ENCODE measurements around the gene GRK3. TPM values are rescaled to one million over a fixed set of nuclear protein-coding genes. Genes with fewer than 3 reads are reported as not detected.
"Not testable (repeated sequence)": the region's sequence is repeated elsewhere in the genome, so short reads cannot be mapped to it uniquely, and the experiment has no call there.

The GRK3 gene
- total and polyA plus RNA-seq, 12 donors = 0.97 to 9.0 (median 5.2) TPM

DNA sequence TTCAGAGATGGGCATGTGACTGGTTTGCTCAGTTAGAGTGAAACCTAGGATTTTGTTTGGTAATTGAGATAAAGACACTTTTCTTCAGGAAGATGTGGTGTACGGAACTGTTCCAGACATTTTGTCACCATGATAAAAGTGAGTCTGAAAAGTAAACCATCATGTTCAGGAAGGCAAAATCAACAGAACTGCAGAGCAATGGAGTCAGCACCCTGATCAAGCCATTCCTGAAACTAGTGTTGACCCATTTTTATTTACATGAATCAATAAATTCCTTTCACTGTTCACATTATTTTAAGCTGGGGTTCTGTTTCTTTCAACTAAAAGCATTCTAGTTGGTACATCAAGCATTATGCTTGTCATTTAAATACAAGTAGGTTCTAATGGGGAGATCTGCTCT is 35.4 kb upstream of the GRK3 start:
- not testable (repeated sequence) for H3K4me3 ChIP-seq, H3K4me1 ChIP-seq, DNase-seq, ATAC-seq, H3K27ac ChIP-seq, H3K27me3 ChIP-seq, H3K36me3 ChIP-seq
- intact Hi-C loops (cut with DNase I) = loop anchor here in 1 of 10 donors (10.0 kb wide), 1 partner anchor 264 kb away; no protein-coding TSS in a partner anchor
- WGBS, 2 donors = 80 to 90% methylated on average over 1 of the region's 1 CpG
- H3K9me3 ChIP-seq = peaks cover 0 to 18% (median 8%) of the 10 kb centered on the region in 11 donors

GRCh38 chr22:25529541-25530137 is 34.8 kb upstream of the GRK3 start:
- intact Hi-C loops (cut with DNase I) = loop anchor here in 2 of 10 donors (5.0 to 10.0 kb wide), 2 partner anchors 37 to 265 kb away; no protein-coding TSS in a partner anchor
- H3K4me1 ChIP-seq, ATAC-seq, DNase-seq, H3K27ac ChIP-seq, H3K36me3 ChIP-seq, H3K4me3 ChIP-seq, H3K27me3 ChIP-seq: not testable (repeated sequence)
- H3K9me3 ChIP-seq = peaks cover 0 to 20% (median 8%) of the 10 kb centered on the region in 11 donors
- 91 to 94% methylated on average over 4 of the region's 4 CpGs for WGBS, 2 donors

DNA sequence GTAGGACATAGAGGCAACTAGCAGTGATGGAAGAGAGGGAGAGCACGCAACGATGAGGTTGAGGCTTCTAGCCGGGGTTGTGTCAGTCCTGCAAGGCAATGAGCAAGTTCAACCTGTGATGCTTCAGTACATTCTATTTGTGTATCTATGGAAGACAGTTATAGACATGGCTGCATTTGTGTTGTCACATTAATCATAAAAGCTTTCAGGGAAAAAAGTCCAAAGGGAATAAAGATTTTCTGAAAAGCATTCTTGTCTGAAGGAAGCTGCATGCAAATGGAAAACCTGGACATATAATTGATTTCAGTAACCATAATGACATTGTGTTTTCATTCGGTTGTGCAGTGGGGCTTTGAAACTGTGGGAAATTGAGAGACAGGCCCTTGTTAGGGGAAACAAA is 32.8 kb upstream of the GRK3 start:
- WGBS, 2 donors = 75 to 94% methylated on average over 4 of the region's 4 CpGs
- H3K36me3 ChIP-seq, H3K9me3 ChIP-seq, ATAC-seq, H3K27ac ChIP-seq, H3K4me1 ChIP-seq, H3K4me3 ChIP-seq, DNase-seq, H3K27me3 ChIP-seq: not testable (repeated sequence)
- intact Hi-C loops (cut with DNase I) = loop anchor here in 1 of 10 donors (5.0 kb wide), 1 partner anchor 39 kb away; no protein-coding TSS in a partner anchor

- Histone ChIP-seq H3K9me3 (peaks cover 0 to 6% (median 0%) of the 10 kb centered on the region in 11 donors), H3K27ac (no peak overlapping the region), H3K4me1 (peaks cover 0 to 11% (median 8%) of the 10 kb centered on the region in 9 donors), H3K4me3 (no peak overlapping the region), H3K27me3 (no peaks in the 10 kb centered on the region), H3K36me3 (no peaks in the 10 kb centered on the region)
- 95 to 97% methylated on average over 3 of the region's 3 CpGs for WGBS, 2 donors
- no peak for DNase-seq
- no peak for TF ChIP-seq CTCF (IDR thresholded peaks at IDR 0.05)
- ATAC-seq = no peak
- intact Hi-C loops (cut with DNase I) = loop anchor here in 1 of 10 donors (5.0 kb wide), 1 partner anchor 42 kb away; no protein-coding TSS in a partner anchor
Observed at GRCh38 chr22:25534724-25535123, 29.8 kb upstream of the GRK3 start.

- Histone ChIP-seq H3K4me1 (peaks cover 0 to 12% (median 8%) of the 10 kb centered on the region in 9 donors), H3K4me3 (no peak overlapping the region), H3K9me3 (peaks cover 0 to 11% (median 0%) of the 10 kb centered on the region in 11 donors), H3K36me3 (no peaks in the 10 kb centered on the region), H3K27me3 (no peaks in the 10 kb centered on the region), H3K27ac (peak overlapping the region in 1 of 10 donors; percentile 3)
- DNase-seq (no peak), ATAC-seq (peak; percentile 41 to 92 (median 82))
- 18 to 26% methylated on average over 4 of the region's 4 CpGs for WGBS, 2 donors
- intact Hi-C loops (cut with DNase I) = no loop called here
- TF ChIP-seq CTCF (IDR thresholded peaks at IDR 0.05) = no peak
Observed at GRCh38 chr22:25536589-25536988, 27.9 kb upstream of the GRK3 start.
